HEK293T (cell line): ENCODE results near the gene CNTRL.

Experiments used
- ARNT ChIP-seq: fragments of 450-650 bp; IDR thresholded peaks from 2 replicates; pipeline ENCODE4 v1.6.1; 2017; ENCODE audit warnings: mild to moderate bottlenecking
- BHLHE40 ChIP-seq: fragments of 450-650 bp; IDR thresholded peaks from 2 replicates; pipeline ENCODE4 v1.6.1; 2016; ENCODE audit warnings: mild to moderate bottlenecking, moderate library complexity, borderline replicate concordance
- ELF4 ChIP-seq: fragments of 450-650 bp; IDR thresholded peaks from 2 replicates; pipeline ENCODE4 v1.6.1; 2017; ENCODE audit warnings: antibody characterized with exemption
- FOXA1 ChIP-seq: fragments of 450-650 bp; IDR thresholded peaks from 2 replicates; pipeline ENCODE4 v1.6.1; 2016; ENCODE audit warnings: mild to moderate bottlenecking
- FOXK2 ChIP-seq: fragments of 450-650 bp; IDR thresholded peaks from 2 replicates; pipeline ENCODE4 v1.6.1; 2016; ENCODE audit warnings: mild to moderate bottlenecking
- FOXM1 ChIP-seq: fragments of 450-650 bp; IDR thresholded peaks from 2 replicates; pipeline ENCODE4 v1.6.1; 2017; ENCODE audit warnings: mild to moderate bottlenecking, borderline replicate concordance
- HDGF ChIP-seq: fragments of 450-650 bp; IDR thresholded peaks from 2 replicates; pipeline ENCODE4 v1.6.1; 2017; ENCODE audit warnings: antibody characterized with exemption, borderline replicate concordance
- L3MBTL2 ChIP-seq: fragments of 450-650 bp; conservative IDR thresholded peaks from 2 replicates; pipeline ENCODE4 v1.6.1; 2016; ENCODE audit warnings: mild to moderate bottlenecking
- LEF1 ChIP-seq: fragments of 450-650 bp; IDR thresholded peaks from 2 replicates; pipeline ENCODE4 v1.6.1; 2017; ENCODE audit warnings: mild to moderate bottlenecking, borderline replicate concordance
- NFRKB ChIP-seq: fragments of 450-650 bp; IDR thresholded peaks from 2 replicates; pipeline ENCODE4 v1.6.1; 2016; ENCODE audit warnings: mild to moderate bottlenecking, moderate library complexity
- PKNOX1 ChIP-seq: fragments of 450-650 bp; IDR thresholded peaks from 2 replicates; pipeline ENCODE4 v1.6.1; 2016
- SP1 ChIP-seq: fragments of 450-650 bp; IDR thresholded peaks from 2 replicates; pipeline ENCODE4 v1.6.1; 2017
- SUZ12 ChIP-seq: fragments of 450-650 bp; IDR thresholded peaks from 2 replicates; pipeline ENCODE4 v1.6.1; 2016; ENCODE audit warnings: mild to moderate bottlenecking
- ZNF384 ChIP-seq: fragments of 450-650 bp; IDR thresholded peaks from 2 replicates; pipeline ENCODE4 v1.6.1; 2016

GRCh38 chr9:121153642-121154041 lies 78.9 kb downstream of the CNTRL start:
- no peak for TF ChIP-seq BHLHE40
- TF ChIP-seq FOXM1, result no peak
- TF ChIP-seq PKNOX1, result no peak
- no peak for TF ChIP-seq ZNF384
- TF ChIP-seq HDGF, result no peak
- TF ChIP-seq ELF4, result no peak
- no peak for TF ChIP-seq FOXA1
- TF ChIP-seq NFRKB, result no peak
- TF ChIP-seq SUZ12, result no peak
- no peak for TF ChIP-seq SP1
- no peak for TF ChIP-seq LEF1
- no peak for TF ChIP-seq FOXK2
- no peak for TF ChIP-seq ARNT
- no peak for TF ChIP-seq L3MBTL2
